OCI-LY7 (cell line): ENCODE data around the gene EIPR1.

ENCODE experiments used
- CTCF ChIP-seq: fragments of 200-600 bp; sonication (generic); conservative IDR thresholded peaks from 2 replicates; pipeline ENCODE4 v1.5.1; 2014; ENCODE audit warnings: mild to moderate bottlenecking, antibody characterized with exemption, low read length, moderate library complexity, mixed read lengths
- EZH2phosphoT487 ChIP-seq: fragments of 200-600 bp; sonication (generic); IDR thresholded peaks from 2 replicates; pipeline ENCODE4 v1.6.1; 2018; ENCODE audit warnings: low read depth, borderline replicate concordance, mild to moderate bottlenecking, mixed run types, antibody characterized with exemption, low read length, moderate library complexity, mixed read lengths

- TF ChIP-seq CTCF: no peak
- no peak for TF ChIP-seq EZH2phosphoT487
These were observed 56.6 kb downstream of the EIPR1 start for GRCh38 chr2:3320910-3321605.
